ENCODE measurements around the gene ZC3H7B.
"Not testable (repeated sequence)": the region's sequence is repeated elsewhere in the genome, so short reads cannot be mapped to it uniquely, and the experiment has no call there.

ZC3H7B gene

DNA sequence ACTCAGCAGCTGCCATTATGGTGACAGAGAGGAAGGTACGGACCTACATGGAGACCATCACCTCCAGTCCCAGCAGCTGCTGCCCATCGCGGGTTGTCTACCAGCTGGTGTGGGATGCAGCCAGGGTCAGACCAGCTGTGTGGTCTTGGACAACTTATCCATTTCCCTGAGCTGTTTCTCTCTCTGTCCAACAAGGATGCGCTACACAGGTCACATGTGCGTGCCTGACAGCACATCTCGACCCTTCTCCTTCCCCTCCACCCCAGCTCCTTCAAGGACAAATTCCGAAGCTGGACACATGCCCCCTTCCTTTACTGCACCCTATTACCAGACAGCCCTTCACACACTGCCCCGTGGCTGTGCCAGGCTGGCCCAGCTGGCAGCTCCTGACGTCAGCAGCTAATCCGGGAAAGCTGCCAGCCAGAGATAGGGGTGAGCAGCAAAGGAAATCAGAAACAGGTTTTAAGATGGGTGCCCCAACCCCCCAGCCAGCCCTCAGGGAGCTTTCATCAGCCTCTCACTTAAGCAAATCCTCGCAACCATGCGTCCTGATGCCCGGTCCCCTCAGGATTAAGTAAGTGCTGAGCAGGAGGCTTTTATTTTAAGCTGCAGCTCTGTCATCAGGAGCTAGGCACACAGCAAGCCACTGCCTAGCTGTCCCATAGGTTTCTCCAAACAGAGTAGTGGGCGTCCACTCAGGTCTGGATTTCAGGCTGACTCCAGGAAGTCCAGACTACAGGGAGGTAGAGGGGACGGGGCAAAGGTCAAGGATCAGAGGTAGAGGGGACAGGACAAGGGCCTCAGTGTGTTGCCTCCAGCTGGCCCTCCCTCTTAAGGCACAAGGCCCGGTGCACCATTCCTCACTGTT is 100.7 kb downstream of the ZC3H7B start:
- TF ChIP-seq, protein P1, sequence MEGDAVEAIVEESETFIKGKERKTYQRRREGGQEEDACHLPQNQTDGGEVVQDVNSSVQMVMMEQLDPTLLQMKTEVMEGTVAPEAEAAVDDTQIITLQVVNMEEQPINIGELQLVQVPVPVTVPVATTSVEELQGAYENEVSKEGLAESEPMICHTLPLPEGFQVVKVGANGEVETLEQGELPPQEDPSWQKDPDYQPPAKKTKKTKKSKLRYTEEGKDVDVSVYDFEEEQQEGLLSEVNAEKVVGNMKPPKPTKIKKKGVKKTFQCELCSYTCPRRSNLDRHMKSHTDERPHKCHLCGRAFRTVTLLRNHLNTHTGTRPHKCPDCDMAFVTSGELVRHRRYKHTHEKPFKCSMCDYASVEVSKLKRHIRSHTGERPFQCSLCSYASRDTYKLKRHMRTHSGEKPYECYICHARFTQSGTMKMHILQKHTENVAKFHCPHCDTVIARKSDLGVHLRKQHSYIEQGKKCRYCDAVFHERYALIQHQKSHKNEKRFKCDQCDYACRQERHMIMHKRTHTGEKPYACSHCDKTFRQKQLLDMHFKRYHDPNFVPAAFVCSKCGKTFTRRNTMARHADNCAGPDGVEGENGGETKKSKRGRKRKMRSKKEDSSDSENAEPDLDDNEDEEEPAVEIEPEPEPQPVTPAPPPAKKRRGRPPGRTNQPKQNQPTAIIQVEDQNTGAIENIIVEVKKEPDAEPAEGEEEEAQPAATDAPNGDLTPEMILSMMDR (conservative IDR thresholded peaks at IDR 0.05): no peak
- H3K27ac ChIP-seq: peak overlapping the region; percentile 31

DNA sequence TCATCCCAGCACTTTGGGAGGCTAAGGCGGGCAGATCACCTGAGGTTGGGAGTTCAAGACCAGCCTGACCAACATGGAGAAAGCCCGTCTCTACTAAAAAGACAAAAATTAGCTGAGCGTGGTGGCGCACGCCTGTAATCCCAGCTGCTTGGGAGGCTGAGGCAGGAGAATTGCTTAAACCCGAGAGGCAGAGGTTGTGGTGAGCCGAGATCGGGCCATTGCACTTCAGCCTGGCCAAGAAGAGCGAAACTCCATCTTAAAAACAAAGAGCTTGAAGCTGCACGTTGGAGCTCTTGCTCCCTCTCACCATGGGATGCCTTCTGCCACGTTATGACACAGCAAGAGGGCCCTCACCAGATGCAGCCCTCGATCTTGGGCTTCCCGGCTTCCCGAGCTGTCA is 101.5 kb downstream of the ZC3H7B start:
- not testable (repeated sequence) for H3K27ac ChIP-seq

DNA sequence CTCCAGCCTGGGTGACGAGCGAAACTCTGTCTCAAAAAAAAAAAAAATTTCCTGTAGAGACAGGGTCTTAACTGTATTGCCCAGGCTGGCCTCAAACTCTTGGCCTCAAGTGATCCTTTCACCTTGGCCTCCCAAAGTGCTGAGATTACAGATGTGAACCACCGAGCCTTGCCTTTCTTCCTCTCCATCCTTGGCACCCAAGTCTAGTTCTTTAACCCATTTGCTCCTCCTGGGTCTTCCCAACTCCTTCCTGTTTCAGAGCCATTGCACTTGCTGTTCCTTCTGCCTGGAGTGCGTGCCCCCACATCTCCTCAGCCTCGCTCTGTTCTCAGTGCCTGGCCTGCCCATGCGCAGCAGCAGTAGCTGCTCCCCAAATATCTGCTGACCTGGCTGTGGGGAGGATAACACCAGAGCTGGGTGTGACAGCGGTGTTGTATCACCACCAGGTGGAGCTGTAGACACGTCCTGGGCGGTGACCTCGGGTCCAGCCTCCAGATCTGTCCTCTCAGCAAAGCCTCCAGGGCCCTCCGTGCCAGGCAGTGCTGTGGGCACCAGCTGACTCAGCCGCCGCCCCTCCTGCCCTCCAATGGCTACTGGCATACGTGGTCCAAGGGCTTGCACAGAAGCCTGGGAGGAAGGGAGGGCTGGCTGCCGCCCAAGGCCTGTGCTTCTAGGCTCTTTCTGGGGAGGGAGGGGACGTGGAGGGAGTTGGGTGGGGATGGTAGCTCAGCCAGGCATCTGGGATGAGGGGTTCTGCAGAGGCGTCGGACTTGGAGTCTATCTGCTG is 102.4 kb downstream of the ZC3H7B start:
- H3K27ac ChIP-seq: no peak overlapping the region
- TF ChIP-seq, protein P1 (conservative IDR thresholded peaks at IDR 0.05): peak; percentile 95

DNA sequence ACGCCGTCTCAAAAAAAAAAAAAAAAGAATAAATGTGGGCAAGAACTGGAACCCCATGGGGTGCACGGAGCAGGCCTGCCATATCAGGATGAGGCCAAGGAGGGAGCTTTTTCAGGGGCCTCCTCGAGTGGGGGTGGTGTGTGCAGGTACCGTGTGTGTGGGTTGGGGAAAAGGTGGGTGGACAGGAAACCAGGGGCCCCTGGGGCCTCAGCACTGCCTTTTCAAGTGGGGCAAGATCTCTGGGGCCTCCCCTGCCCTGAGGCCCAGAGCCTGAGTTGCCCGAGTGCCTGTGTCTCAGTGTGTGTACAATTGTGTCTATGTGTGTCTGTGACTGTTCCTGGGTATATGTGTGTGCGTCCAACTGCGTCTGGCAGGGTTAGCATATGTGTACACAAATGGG is 104.3 kb downstream of the ZC3H7B start:
- no peak overlapping the region for H3K27ac ChIP-seq
- TF ChIP-seq, protein P1 (conservative IDR thresholded peaks at IDR 0.05): no peak

DNA sequence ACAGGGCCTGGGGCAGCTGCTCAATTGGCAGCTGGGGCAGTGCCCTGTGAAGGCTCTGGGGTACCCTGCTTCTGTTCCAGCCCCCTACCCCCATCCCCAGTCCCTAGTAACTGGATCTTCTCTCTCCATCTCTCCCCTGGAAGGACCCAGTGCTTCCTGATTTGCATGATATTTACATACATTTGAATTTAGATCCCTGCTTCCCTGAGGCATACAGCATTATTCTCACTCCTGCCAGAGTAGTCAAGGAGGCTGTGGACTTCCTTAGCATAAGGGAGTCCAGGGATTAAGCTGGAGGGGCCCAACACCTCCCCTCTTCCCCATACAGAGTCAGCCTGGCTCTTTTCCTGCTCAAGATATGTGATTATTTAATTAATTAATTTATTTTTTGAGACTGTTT is 105.1 kb downstream of the ZC3H7B start:
- TF ChIP-seq, protein P1 (conservative IDR thresholded peaks at IDR 0.05): no peak
- H3K27ac ChIP-seq: no peak overlapping the region

DNA sequence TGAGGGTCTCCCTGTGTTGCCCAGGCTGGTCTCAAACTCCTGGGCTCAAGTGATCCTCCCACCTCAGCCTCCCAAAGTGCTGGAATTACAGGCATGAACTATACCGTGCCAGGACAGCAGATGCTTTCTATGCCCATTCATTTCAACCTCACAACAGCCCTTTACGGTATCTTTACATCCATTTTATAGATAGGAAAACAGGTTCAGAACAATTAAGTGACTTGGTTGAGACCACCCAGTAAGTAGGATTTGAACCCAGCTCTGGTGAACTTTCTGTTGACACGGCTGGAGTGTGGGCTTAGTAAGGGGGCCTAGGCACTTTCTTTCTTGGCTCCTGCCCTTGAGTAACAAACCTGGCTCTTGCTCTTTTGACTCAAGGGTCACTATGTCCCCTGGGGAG is 106.1 kb downstream of the ZC3H7B start:
- TF ChIP-seq, protein P1 (conservative IDR thresholded peaks at IDR 0.05): no peak
- H3K27ac ChIP-seq: no peak overlapping the region

DNA sequence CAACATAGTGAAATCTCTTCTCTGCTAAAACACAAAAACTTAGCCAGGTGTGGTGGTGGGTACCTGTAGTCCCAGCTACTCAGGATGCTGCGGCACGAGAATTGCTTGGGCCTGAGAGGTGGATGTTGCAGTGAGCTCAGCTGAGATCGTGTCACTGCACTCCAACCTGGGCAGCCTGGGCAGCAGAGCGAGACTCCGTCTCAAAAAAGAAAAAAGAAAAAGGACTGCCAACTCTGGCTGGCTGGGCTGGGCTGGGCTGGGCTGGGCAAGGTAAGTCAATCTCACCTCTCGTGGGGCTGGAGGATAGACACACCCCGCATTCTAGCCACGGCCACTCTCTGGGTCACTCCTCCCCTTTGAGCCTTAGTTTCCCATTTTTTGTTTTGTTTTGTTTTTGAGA is 107.3 kb downstream of the ZC3H7B start:
- H3K27ac ChIP-seq: no peak overlapping the region
- TF ChIP-seq, protein P1 (conservative IDR thresholded peaks at IDR 0.05): no peak
